ENCODE measurements around the gene TBC1D23. TPM values are rescaled to one million over a fixed set of nuclear protein-coding genes. Genes with fewer than 3 reads are reported as not detected.

TBC1D23 gene
- total RNA-seq, 1 experiment from 2014 or later: 32.4 TPM

- no peak overlapping the region for H3K27ac ChIP-seq (ENCODE audit: low read depth, low read length, poor library complexity, severe bottlenecking)
- no peaks in the 10 kb centered on the region for H3K9me3 ChIP-seq (ENCODE audit: low read depth, low read length, poor library complexity, severe bottlenecking)
- POLR2A ChIA-PET (ENCODE audit: low non-redundant PET): no interaction called here
- TF ChIP-seq EZH2 (IDR thresholded peaks at IDR 0.05; ENCODE audit: borderline replicate concordance, low read depth, low read length, poor library complexity, severe bottlenecking) (no peak), CTCF (conservative IDR thresholded peaks at IDR 0.05; ENCODE audit: low read depth, low read length) (no peak)
- H3K4me3 ChIP-seq (ENCODE audit: low read depth, low read length, poor library complexity, severe bottlenecking): no peak overlapping the region
- intact Hi-C loops (cut with micrococcal nuclease; ENCODE audit: unreplicated experiment): no loop called here
- H3K27me3 ChIP-seq (replicated peaks; ENCODE audit: insufficient read depth, low read depth, low read length, poor library complexity): no peaks in the 10 kb centered on the region
- peaks cover 3% of the 10 kb centered on the region for H3K4me1 ChIP-seq (ENCODE audit: insufficient read depth, low read length, poor library complexity, severe bottlenecking)
- no peaks in the 10 kb centered on the region for H3K36me3 ChIP-seq (ENCODE audit: insufficient read depth, low read length, poor library complexity, severe bottlenecking)
- no peak for DNase-seq (ENCODE audit: low spot score)
- BruUV-seq (replicated peaks): no TSS peak
- CTCF ChIA-PET: no interaction called here
Measured at GRCh38 chr3:100329800-100330489, 69.2 kb downstream of the TBC1D23 start.

GRCh38 chr3:100330651-100331050 is 69.9 kb downstream of the TBC1D23 start:
- POLR2A ChIA-PET (ENCODE audit: low non-redundant PET): no interaction called here
- Histone ChIP-seq H3K27me3 (replicated peaks; ENCODE audit: insufficient read depth, low read depth, low read length, poor library complexity) (no peaks in the 10 kb centered on the region), H3K4me1 (ENCODE audit: insufficient read depth, low read length, poor library complexity, severe bottlenecking) (peaks cover 3% of the 10 kb centered on the region), H3K9me3 (ENCODE audit: low read depth, low read length, poor library complexity, severe bottlenecking) (no peaks in the 10 kb centered on the region), H3K36me3 (ENCODE audit: insufficient read depth, low read length, poor library complexity, severe bottlenecking) (no peaks in the 10 kb centered on the region), H3K27ac (ENCODE audit: low read depth, low read length, poor library complexity, severe bottlenecking) (no peak overlapping the region), H3K4me3 (ENCODE audit: low read depth, low read length, poor library complexity, severe bottlenecking) (no peak overlapping the region)
- DNase-seq (ENCODE audit: low spot score): no peak
- no peak for TF ChIP-seq CTCF (conservative IDR thresholded peaks at IDR 0.05; ENCODE audit: low read depth, low read length)
- TF ChIP-seq EZH2 (IDR thresholded peaks at IDR 0.05; ENCODE audit: borderline replicate concordance, low read depth, low read length, poor library complexity, severe bottlenecking): no peak
- no TSS peak for BruUV-seq (replicated peaks)
- CTCF ChIA-PET: no interaction called here
- intact Hi-C loops (cut with micrococcal nuclease; ENCODE audit: unreplicated experiment): no loop called here

- no peak for DNase-seq (ENCODE audit: low spot score)
- H3K4me1 ChIP-seq (ENCODE audit: insufficient read depth, low read length, poor library complexity, severe bottlenecking): peaks cover 3% of the 10 kb centered on the region
- H3K27ac ChIP-seq (ENCODE audit: low read depth, low read length, poor library complexity, severe bottlenecking): no peak overlapping the region
- no peak for TF ChIP-seq CTCF (conservative IDR thresholded peaks at IDR 0.05; ENCODE audit: low read depth, low read length)
- TF ChIP-seq EZH2 (IDR thresholded peaks at IDR 0.05; ENCODE audit: borderline replicate concordance, low read depth, low read length, poor library complexity, severe bottlenecking): no peak
- ChIA-PET POLR2A (ENCODE audit: low non-redundant PET) (no interaction called here), CTCF (no interaction called here)
- H3K27me3 ChIP-seq (replicated peaks; ENCODE audit: insufficient read depth, low read depth, low read length, poor library complexity): no peaks in the 10 kb centered on the region
- H3K4me3 ChIP-seq (ENCODE audit: low read depth, low read length, poor library complexity, severe bottlenecking): no peak overlapping the region
- BruUV-seq (replicated peaks): no TSS peak
- intact Hi-C loops (cut with micrococcal nuclease; ENCODE audit: unreplicated experiment): no loop called here
- H3K36me3 ChIP-seq (ENCODE audit: insufficient read depth, low read length, poor library complexity, severe bottlenecking): no peaks in the 10 kb centered on the region
- no peaks in the 10 kb centered on the region for H3K9me3 ChIP-seq (ENCODE audit: low read depth, low read length, poor library complexity, severe bottlenecking)
Measured at GRCh38 chr3:100331660-100332059, 70.9 kb downstream of the TBC1D23 start.

All from A673 (cell line).